H9 (cell line): Measurements from ENCODE around the gene CUBN. TPM values are rescaled to one million over a fixed set of nuclear protein-coding genes. Genes with fewer than 3 reads are reported as not detected.

Experiments
- DNase-seq: peaks from one replicate; pipeline ENCODE4 v3.0.0-alpha.2; 2017
- H2AFZ ChIP-seq: one replicate; pipeline ENCODE4 v1.6.1; 2013; ENCODE audit warnings: mild to moderate bottlenecking, low read length, control low read depth, moderate library complexity
- H2AK5ac ChIP-seq: 2 replicates; pipeline ENCODE4 v1.6.1; 2013; ENCODE audit warnings: low read length, control low read depth, mixed read lengths; ENCODE audit not compliant: insufficient read length
- H2BK120ac ChIP-seq: one replicate; pipeline ENCODE4 v1.6.1; 2013; ENCODE audit warnings: low read depth, mild to moderate bottlenecking, low read length, control low read depth, inconsistent platforms; ENCODE audit not compliant: poor library complexity, severe bottlenecking
- H2BK12ac ChIP-seq: 2 replicates; pipeline ENCODE4 v1.6.1; 2013; ENCODE audit warnings: low read length, control low read depth, mixed read lengths, low read depth; ENCODE audit not compliant: insufficient read length
- H2BK15ac ChIP-seq: 2 replicates; pipeline ENCODE4 v1.6.1; 2013; ENCODE audit warnings: low read depth, low read length, control low read depth
- H2BK20ac ChIP-seq: one replicate; pipeline ENCODE4 v1.6.1; 2013; ENCODE audit warnings: low read depth, mild to moderate bottlenecking, low read length, control low read depth, inconsistent platforms; ENCODE audit not compliant: poor library complexity, severe bottlenecking
- H2BK5ac ChIP-seq: 2 replicates; pipeline ENCODE4 v1.6.1; 2013; ENCODE audit warnings: low read length, control low read depth, mixed read lengths; ENCODE audit not compliant: insufficient read length
- H3K14ac ChIP-seq: 2 replicates; pipeline ENCODE4 v1.6.1; 2013; ENCODE audit warnings: low read length, control low read depth; ENCODE audit not compliant: insufficient read depth
- H3K18ac ChIP-seq: 2 replicates; pipeline ENCODE4 v1.6.1; 2013; ENCODE audit warnings: low read depth, mild to moderate bottlenecking, mixed read lengths, low read length, control low read depth; ENCODE audit not compliant: insufficient read length
- H3K23ac ChIP-seq: 2 replicates; pipeline ENCODE4 v1.6.1; 2013; ENCODE audit warnings: low read length, control low read depth, mixed read lengths, low read depth; ENCODE audit not compliant: insufficient read length
- H3K23me2 ChIP-seq: 2 replicates; pipeline ENCODE4 v1.6.1; 2013; ENCODE audit warnings: low read depth, mild to moderate bottlenecking, mixed read lengths, low read length, control low read depth; ENCODE audit not compliant: insufficient read length, poor library complexity, severe bottlenecking
- H3K27ac ChIP-seq: 2 replicates; pipeline ENCODE4 v1.5.1; 2013; ENCODE audit warnings: low read length, control low read depth, mixed read lengths, low read depth; ENCODE audit not compliant: insufficient read length
- H3K27me3 ChIP-seq: 2 replicates; pipeline ENCODE4 v1.6.1; 2013; ENCODE audit warnings: low read length, control low read depth, inconsistent platforms; ENCODE audit not compliant: insufficient read depth
- H3K4ac ChIP-seq: 2 replicates; pipeline ENCODE4 v1.6.1; 2013; ENCODE audit warnings: low read depth, mild to moderate bottlenecking, control low read depth, inconsistent platforms, low read length, moderate library complexity
- H3K4me1 ChIP-seq: 2 replicates; pipeline ENCODE4 v1.6.1; 2013; ENCODE audit warnings: low read length, control low read depth, inconsistent platforms; ENCODE audit not compliant: insufficient read depth
- H3K4me2 ChIP-seq: 2 replicates; pipeline ENCODE4 v1.6.1; 2013; ENCODE audit warnings: low read length, control low read depth, mixed read lengths; ENCODE audit not compliant: insufficient read length, insufficient read depth
- H3K56ac ChIP-seq: 2 replicates; pipeline ENCODE4 v1.6.1; 2013; ENCODE audit warnings: low read depth, mild to moderate bottlenecking, mixed read lengths, low read length, control low read depth; ENCODE audit not compliant: insufficient read length
- H3K79me1 ChIP-seq: 2 replicates; pipeline ENCODE4 v1.6.1; 2013; ENCODE audit warnings: low read depth, mild to moderate bottlenecking, moderate library complexity, low read length, control low read depth, inconsistent platforms; ENCODE audit not compliant: insufficient read depth, poor library complexity, severe bottlenecking
- H3K79me2 ChIP-seq: 2 replicates; pipeline ENCODE4 v1.6.1; 2013; ENCODE audit warnings: low read length, control low read depth, inconsistent platforms; ENCODE audit not compliant: insufficient read depth
- H3K9ac ChIP-seq: 2 replicates; pipeline ENCODE4 v1.6.1; 2013; ENCODE audit warnings: low read length, control low read depth, mixed read lengths; ENCODE audit not compliant: insufficient read length; ENCODE audit errors: extremely low read depth
- H3K9me3 ChIP-seq: one replicate; pipeline ENCODE4 v1.6.1; 2013; ENCODE audit warnings: low read depth, low read length, inconsistent platforms; ENCODE audit not compliant: control insufficient read depth
- H3T11ph ChIP-seq: one replicate; pipeline ENCODE4 v1.6.1; 2013; ENCODE audit warnings: mild to moderate bottlenecking, low read length, control low read depth, inconsistent platforms
- H4K20me1 ChIP-seq: one replicate; pipeline ENCODE4 v1.6.1; 2013; ENCODE audit not compliant: control insufficient read depth, insufficient read length, insufficient read depth
- H4K5ac ChIP-seq: 2 replicates; pipeline ENCODE4 v1.6.1; 2013; ENCODE audit warnings: low read depth, mild to moderate bottlenecking, mixed read lengths, low read length, control low read depth; ENCODE audit not compliant: insufficient read length
- H4K8ac ChIP-seq: replicated peaks from 2 replicates; pipeline ENCODE4 v1.6.1; 2013; ENCODE audit warnings: low read length, control low read depth, mixed read lengths, low read depth; ENCODE audit not compliant: insufficient read length
- H4K91ac ChIP-seq: 2 replicates; pipeline ENCODE4 v1.6.1; 2013; ENCODE audit warnings: low read depth, mild to moderate bottlenecking, moderate library complexity, mixed read lengths, low read length, control low read depth; ENCODE audit not compliant: insufficient read length
- H3K27ac Mint-ChIP-seq, 3 experiments: 2 replicates in 2 of 3; 3 replicates in 1 of 3; pipeline ENCODE4 v1.8.0; 2020 to 2021; ENCODE audit warnings: mixed read lengths in 3 of 3, mild to moderate bottlenecking in 1 of 3, moderate library complexity in 1 of 3
- H3K27me3 Mint-ChIP-seq: 2 replicates; pipeline ENCODE4 v1.8.0; 2021; ENCODE audit warnings: low read depth, mild to moderate bottlenecking, moderate library complexity, mixed read lengths
- H3K36me3 Mint-ChIP-seq, 3 experiments: 2 replicates in 2 of 3; 3 replicates in 1 of 3; pipeline ENCODE4 v1.8.0; 2020 to 2021; ENCODE audit warnings: low read depth in 3 of 3, mixed read lengths in 3 of 3; ENCODE audit not compliant: insufficient read depth in 1 of 3
- H3K4me1 Mint-ChIP-seq, 2 experiments: 2 replicates each; pipeline ENCODE4 v1.8.0; 2020; ENCODE audit warnings: mixed read lengths in 2 of 2
- H3K4me3 Mint-ChIP-seq, 2 experiments: 2 replicates in 1 of 2; 3 replicates in 1 of 2; pipeline ENCODE4 v1.8.0; 2020 to 2021; ENCODE audit warnings: mild to moderate bottlenecking in 2 of 2, mixed read lengths in 2 of 2, moderate library complexity in 1 of 2
- H3K9me3 Mint-ChIP-seq, 2 experiments: 2 replicates in 1 of 2; 3 replicates in 1 of 2; pipeline ENCODE4 v1.8.0; 2020; ENCODE audit warnings: mild to moderate bottlenecking in 2 of 2, mixed read lengths in 2 of 2, moderate library complexity in 1 of 2
- WGBS: extraction: QIAGEN DNeasy Blood & Tissue Kit; methylation state at CpG from one replicate; pipeline ENCODE4 v1.1.7; 2013; ENCODE audit warnings: missing lambda C conversion rate, low lambda C conversion rate, mixed read lengths; ENCODE audit not compliant: insufficient read length; ENCODE audit errors: extremely low coverage; 5-methylcytosine and 5-hydroxymethylcytosine counted together
- total RNA-seq: library from RNA; stranded (reverse); gene quantifications from 2 replicates; pipeline ENCODE4 v1.2.1, GENCODE V29; 2021
- TF ChIP-seq, protein P1 (sequence below): fragments of 200-600 bp; sonication (generic); conservative IDR thresholded peaks from 3 replicates; pipeline ENCODE4 v1.8.0; 2021; ENCODE audit warnings: antibody characterized with exemption, mild to moderate bottlenecking

CUBN gene
- total RNA-seq, 1 experiment from 2014 or later, result 0.26 TPM

DNA sequence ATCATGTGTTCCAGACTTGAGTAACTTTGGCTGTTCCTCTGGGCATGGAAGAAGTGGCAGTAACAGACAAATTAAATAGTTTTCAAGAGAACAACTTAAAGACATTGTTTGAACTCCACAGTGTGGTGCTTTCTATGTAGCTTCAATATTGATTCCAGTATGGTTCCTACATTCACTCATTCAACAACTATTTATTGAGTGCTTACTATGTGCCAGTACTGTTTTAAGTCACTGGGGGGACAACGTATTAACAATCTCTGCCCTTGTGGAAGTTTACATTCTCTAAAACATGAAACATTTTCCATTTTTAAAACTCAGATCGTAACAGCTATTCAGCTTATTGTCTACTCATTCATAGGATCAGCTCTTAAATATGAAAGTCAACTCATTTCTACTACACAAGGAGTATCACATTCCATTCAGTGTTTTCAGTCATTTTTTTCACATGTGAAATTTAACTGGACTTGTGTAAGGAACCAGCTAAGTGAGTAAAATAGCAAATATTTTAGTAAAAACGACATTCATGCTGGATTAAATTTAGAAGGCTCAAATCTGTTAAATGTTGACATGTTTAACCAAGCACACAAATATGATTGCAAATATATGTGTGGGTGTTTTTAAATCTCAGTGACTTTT, 13.6 kb upstream of the CUBN start:
- H3K14ac ChIP-seq, result no peak overlapping the region
- H3K23ac ChIP-seq, result no peak overlapping the region
- no peak overlapping the region for H4K5ac ChIP-seq
- H3T11ph ChIP-seq, result no peak overlapping the region
- no peak overlapping the region for H2BK120ac ChIP-seq
- no peaks in the 10 kb centered on the region for H3K23me2 ChIP-seq
- no peak overlapping the region for H3K9ac ChIP-seq
- Mint-ChIP-seq H3K36me3 (no peaks in the 10 kb centered on the region; a peak in 1 of 7 replicates), H3K9me3 (no peaks in the 10 kb centered on the region), H3K27ac (no peak overlapping the region), H3K4me3 (no peak overlapping the region), H3K4me1 (peaks cover 10 to 11% of the 10 kb centered on the region in 2 experiments), H3K27me3 (no peaks in the 10 kb centered on the region)
- no peak overlapping the region for H3K4ac ChIP-seq
- H2BK15ac ChIP-seq, result no peak overlapping the region
- no peak overlapping the region for H2AK5ac ChIP-seq
- no peak for DNase-seq
- no peak overlapping the region for H3K18ac ChIP-seq
- H3K4me1 ChIP-seq, result no peaks in the 10 kb centered on the region
- TF ChIP-seq, protein P1, sequence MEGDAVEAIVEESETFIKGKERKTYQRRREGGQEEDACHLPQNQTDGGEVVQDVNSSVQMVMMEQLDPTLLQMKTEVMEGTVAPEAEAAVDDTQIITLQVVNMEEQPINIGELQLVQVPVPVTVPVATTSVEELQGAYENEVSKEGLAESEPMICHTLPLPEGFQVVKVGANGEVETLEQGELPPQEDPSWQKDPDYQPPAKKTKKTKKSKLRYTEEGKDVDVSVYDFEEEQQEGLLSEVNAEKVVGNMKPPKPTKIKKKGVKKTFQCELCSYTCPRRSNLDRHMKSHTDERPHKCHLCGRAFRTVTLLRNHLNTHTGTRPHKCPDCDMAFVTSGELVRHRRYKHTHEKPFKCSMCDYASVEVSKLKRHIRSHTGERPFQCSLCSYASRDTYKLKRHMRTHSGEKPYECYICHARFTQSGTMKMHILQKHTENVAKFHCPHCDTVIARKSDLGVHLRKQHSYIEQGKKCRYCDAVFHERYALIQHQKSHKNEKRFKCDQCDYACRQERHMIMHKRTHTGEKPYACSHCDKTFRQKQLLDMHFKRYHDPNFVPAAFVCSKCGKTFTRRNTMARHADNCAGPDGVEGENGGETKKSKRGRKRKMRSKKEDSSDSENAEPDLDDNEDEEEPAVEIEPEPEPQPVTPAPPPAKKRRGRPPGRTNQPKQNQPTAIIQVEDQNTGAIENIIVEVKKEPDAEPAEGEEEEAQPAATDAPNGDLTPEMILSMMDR, result no peak
- H2AFZ ChIP-seq, result no peak overlapping the region
- H3K27me3 ChIP-seq, result no peaks in the 10 kb centered on the region; the same call in 1 of the 2 replicates
- no CpG with 5 or more reads among the region's 3 CpGs for WGBS
- H3K4me2 ChIP-seq, result no peak overlapping the region
- no peak overlapping the region for H4K91ac ChIP-seq
- H4K20me1 ChIP-seq, result no peaks in the 10 kb centered on the region
- H2BK5ac ChIP-seq, result no peak overlapping the region
- H3K56ac ChIP-seq, result no peak overlapping the region
- H3K27ac ChIP-seq, result no peak overlapping the region
- no peaks in the 10 kb centered on the region for H3K9me3 ChIP-seq
- no peak overlapping the region for H2BK12ac ChIP-seq
- no peaks in the 10 kb centered on the region for H3K79me2 ChIP-seq
- H4K8ac ChIP-seq, result no peak overlapping the region
- H2BK20ac ChIP-seq, result no peak overlapping the region
- H3K79me1 ChIP-seq, result no peaks in the 10 kb centered on the region
